IMR-90 (cell line): ENCODE results near the gene PRR12. TPM values are rescaled to one million over a fixed set of nuclear protein-coding genes. Genes with fewer than 3 reads are reported as not detected.

ENCODE experiments used
- ATAC-seq: fragments of 200-7000 bp; cut with Tn5 transposase; 2 replicates; pipeline ENCODE4 v1.9.1; 2020; ENCODE audit warnings: low read depth, mild to moderate bottlenecking, moderate library complexity
- BruUV-seq: library from RNA; stranded (reverse); fragments of 400-500 nt; replicated peaks from 2 replicates; lab custom pipeline; 2021; lab: Mats Ljungman, UMichigan
- CTCF ChIA-PET: fragments of 300-600 bp; formaldehyde crosslinking; extraction: SDS; loops from one replicate; lab custom pipeline; 2021; ENCODE audit warnings: antibody characterized with exemption; lab: Yijun Ruan, JAX
- POLR2A ChIA-PET: fragments of 300-600 bp; sonication (Branson Sonifier 250); formaldehyde crosslinking; loops from one replicate; lab custom pipeline; 2022; ENCODE audit warnings: antibody characterized with exemption; ENCODE audit not compliant: unreplicated experiment; lab: Charles Lee
- DNase-seq: peaks from one replicate; pipeline ENCODE4 v3.0.0; 2013
- H2AFZ ChIP-seq: replicated peaks from 2 replicates; pipeline ENCODE3; 2013; ENCODE audit warnings: low read length, mild to moderate bottlenecking; ENCODE audit not compliant: poor library complexity
- H2AK5ac ChIP-seq: 2 replicates; pipeline ENCODE4 v1.6.1; 2013; ENCODE audit warnings: low read depth, low read length, inconsistent platforms
- H2AK9ac ChIP-seq: replicated peaks from 2 replicates; pipeline ENCODE3; 2013; ENCODE audit warnings: mild to moderate bottlenecking, low read depth, low read length, moderate library complexity; ENCODE audit not compliant: poor library complexity
- H2BK120ac ChIP-seq: 2 replicates; pipeline ENCODE4 v1.6.1; 2013; ENCODE audit warnings: low read depth, low read length, inconsistent platforms
- H2BK15ac ChIP-seq: 3 replicates; pipeline ENCODE4 v1.6.1; 2013; ENCODE audit warnings: low read depth, low read length, inconsistent platforms
- H2BK20ac ChIP-seq: 2 replicates; pipeline ENCODE4 v1.6.1; 2013; ENCODE audit warnings: low read depth, mild to moderate bottlenecking, inconsistent platforms, low read length, moderate library complexity
- H2BK5ac ChIP-seq: 2 replicates; pipeline ENCODE4 v1.6.1; 2013; ENCODE audit warnings: mild to moderate bottlenecking, low read depth, low read length, inconsistent platforms; ENCODE audit not compliant: poor library complexity, severe bottlenecking
- H3K14ac ChIP-seq: replicated peaks from 2 replicates; pipeline ENCODE4 v1.6.1; 2013; ENCODE audit warnings: low read depth, low read length, inconsistent platforms
- H3K18ac ChIP-seq: 2 replicates; pipeline ENCODE4 v1.6.1; 2013; ENCODE audit warnings: low read depth, low read length, control low read depth
- H3K23ac ChIP-seq: 2 replicates; pipeline ENCODE4 v1.6.1; 2013; ENCODE audit warnings: low read depth, low read length, inconsistent platforms
- H3K27ac ChIP-seq: 2 replicates; pipeline ENCODE4 v1.5.1; 2013; ENCODE audit warnings: mild to moderate bottlenecking, control low read depth, low read length; ENCODE audit not compliant: insufficient read depth
- H3K27me3 ChIP-seq: 2 replicates; pipeline ENCODE4 v1.6.1; 2013; ENCODE audit warnings: low read length; ENCODE audit not compliant: control insufficient read depth, insufficient read depth
- H3K36me3 ChIP-seq: 2 replicates; pipeline ENCODE4 v1.6.1; 2013; ENCODE audit warnings: low read length, mixed read lengths; ENCODE audit not compliant: control insufficient read depth, insufficient read depth
- H3K4ac ChIP-seq: 2 replicates; pipeline ENCODE4 v1.6.1; 2013; ENCODE audit warnings: low read depth, low read length, inconsistent platforms
- H3K4me1 ChIP-seq: 2 replicates; pipeline ENCODE4 v1.6.1; 2013; ENCODE audit warnings: low read length, mixed read lengths; ENCODE audit not compliant: control insufficient read depth, insufficient read depth
- H3K4me2 ChIP-seq: 2 replicates; pipeline ENCODE4 v1.6.1; 2013; ENCODE audit warnings: low read depth, mild to moderate bottlenecking, control low read depth, low read length, moderate library complexity
- H3K4me3 ChIP-seq: 2 replicates; pipeline ENCODE4 v1.5.1; 2013; ENCODE audit warnings: low read depth, mild to moderate bottlenecking, control low read depth, low read length, moderate library complexity; ENCODE audit not compliant: insufficient read depth
- H3K56ac ChIP-seq: 2 replicates; pipeline ENCODE4 v1.6.1; 2013; ENCODE audit warnings: low read length, inconsistent platforms; ENCODE audit not compliant: insufficient read depth; ENCODE audit errors: extremely low read depth
- H3K79me1 ChIP-seq, 2 experiments: 2 replicates each; pipeline ENCODE4 v1.6.1; 2013; ENCODE audit warnings: low read length in 2 of 2, inconsistent platforms in 1 of 2, low read depth in 1 of 2
- H3K9ac ChIP-seq: 2 replicates; pipeline ENCODE4 v1.6.1; 2013; ENCODE audit warnings: low read depth, low read length, control low read depth
- H3K9me1 ChIP-seq: 2 replicates; pipeline ENCODE4 v1.6.1; 2013; ENCODE audit warnings: low read length, inconsistent platforms; ENCODE audit not compliant: insufficient read depth
- H3K9me3 ChIP-seq: 2 replicates; pipeline ENCODE4 v1.6.1; 2013; ENCODE audit warnings: low read length; ENCODE audit not compliant: control insufficient read depth, insufficient read depth
- H4K20me1 ChIP-seq: 2 replicates; pipeline ENCODE4 v1.6.1; 2013; ENCODE audit warnings: low read length, inconsistent platforms; ENCODE audit not compliant: insufficient read depth
- H4K5ac ChIP-seq: 2 replicates; pipeline ENCODE4 v1.6.1; 2013; ENCODE audit warnings: mild to moderate bottlenecking, low read depth, low read length, control low read depth
- H4K8ac ChIP-seq, 2 experiments: 2 replicates each; pipeline ENCODE4 v1.6.1; 2013; ENCODE audit warnings: low read depth in 2 of 2, low read length in 2 of 2, control low read depth in 1 of 2, inconsistent platforms in 1 of 2
- H4K91ac ChIP-seq: 2 replicates; pipeline ENCODE4 v1.6.1; 2013; ENCODE audit warnings: low read depth, low read length, inconsistent platforms; ENCODE audit not compliant: insufficient read depth
- BHLHE40 ChIP-seq: fragments of 150-350 bp; IDR thresholded peaks from 2 replicates; pipeline ENCODE4 v1.6.1; 2016; ENCODE audit warnings: mild to moderate bottlenecking, low read depth, low read length
- CEBPB ChIP-seq: IDR thresholded peaks from 2 replicates; pipeline ENCODE4 v1.6.1; 2012; ENCODE audit warnings: low read depth, low read length, improper control_type of control experiment
- CHD1 ChIP-seq: IDR thresholded peaks from 2 replicates; pipeline ENCODE4 v1.6.1; 2012; ENCODE audit warnings: low read depth, low read length, improper control_type of control experiment
- CTCF ChIP-seq: conservative IDR thresholded peaks from 2 replicates; pipeline ENCODE4 v1.5.1; 2012; ENCODE audit warnings: mild to moderate bottlenecking, low read depth, low read length, improper control_type of control experiment
- ELK1 ChIP-seq: fragments of 150-350 bp; IDR thresholded peaks from 2 replicates; pipeline ENCODE4 v1.6.1; 2016; ENCODE audit warnings: low read depth, mild to moderate bottlenecking, low read length, moderate library complexity, borderline replicate concordance
- FOS ChIP-seq: fragments of 150-350 bp; IDR thresholded peaks from 2 replicates; pipeline ENCODE4 v1.6.1; 2016; ENCODE audit warnings: low read depth, low read length
- MAFK ChIP-seq: IDR thresholded peaks from 2 replicates; pipeline ENCODE4 v1.6.1; 2012; ENCODE audit warnings: low read depth, low read length, improper control_type of control experiment
- MAZ ChIP-seq: IDR thresholded peaks from 2 replicates; pipeline ENCODE4 v1.6.1; 2012; ENCODE audit warnings: low read depth, mild to moderate bottlenecking, low read length, improper control_type of control experiment, moderate library complexity, borderline replicate concordance
- MXI1 ChIP-seq: IDR thresholded peaks from 2 replicates; pipeline ENCODE4 v1.6.1; 2012; ENCODE audit warnings: low read depth, mild to moderate bottlenecking, low read length, moderate library complexity, borderline replicate concordance
- NFE2L2 ChIP-seq: fragments of 150-350 bp; IDR thresholded peaks from 2 replicates; pipeline ENCODE4 v1.6.1; 2016; ENCODE audit warnings: low read depth, mild to moderate bottlenecking, low read length
- POLR2A ChIP-seq: IDR thresholded peaks from 2 replicates; pipeline ENCODE4 v1.6.1; 2012; ENCODE audit warnings: mild to moderate bottlenecking, low read depth, low read length
- RAD21 ChIP-seq: IDR thresholded peaks from 2 replicates; pipeline ENCODE4 v1.6.1; 2012; ENCODE audit warnings: low read length, improper control_type of control experiment
- RCOR1 ChIP-seq: IDR thresholded peaks from 2 replicates; pipeline ENCODE4 v1.6.1; 2012; ENCODE audit warnings: mild to moderate bottlenecking, low read length, improper control_type of control experiment; ENCODE audit not compliant: insufficient replicate concordance
- RFX5 ChIP-seq: IDR thresholded peaks from 2 replicates; pipeline ENCODE4 v1.8.0; 2012; ENCODE audit warnings: low read depth, mild to moderate bottlenecking, low read length, moderate library complexity
- SMC3 ChIP-seq: fragments of 150-350 bp; IDR thresholded peaks from 2 replicates; pipeline ENCODE4 v1.6.1; 2016; ENCODE audit warnings: low read depth, mild to moderate bottlenecking, antibody characterized with exemption, low read length, moderate library complexity
- USF2 ChIP-seq: fragments of 150-350 bp; IDR thresholded peaks from 2 replicates; pipeline ENCODE4 v1.6.1; 2017; ENCODE audit warnings: mild to moderate bottlenecking, antibody characterized with exemption, low read length, low read depth
- WGBS, 2 experiments: methylation state at CpG; one replicate each; pipeline versions ENCODE4 v1.1.5 to v1.1.7; 2013; ENCODE audit warnings: missing lambda C conversion rate in 2 of 2; ENCODE audit not compliant: insufficient read length in 1 of 2; ENCODE audit errors: extremely low coverage in 2 of 2; 5-methylcytosine and 5-hydroxymethylcytosine counted together
- dilution Hi-C: fragments of 300-500 bp; cut with HindIII; formaldehyde crosslinking; loops from one replicate; pipeline ENCODE4 v1.14.3; 2018; ENCODE audit warnings: low sequenced_read_pairs; ENCODE audit not compliant: unreplicated experiment
- in situ Hi-C: fragments of 300-500 bp; cut with MboI; formaldehyde crosslinking; loops from 3 replicates; pipeline ENCODE4 v1.14.3; 2019; ENCODE audit warnings: low sequenced_read_pairs, inconsistent platforms, mixed read lengths
- intact Hi-C: fragments of 100-400 bp; cut with micrococcal nuclease; formaldehyde crosslinking; loops from 2 replicates; pipeline ENCODE4 v1.10.0; 2022
- polyA plus RNA-seq, 3 experiments: library from polyadenylated mRNA; depleted of rRNA; stranded (reverse); fragments of >200 nt; gene quantifications; 2 replicates each; pipeline ENCODE4 v1.2.3, GENCODE V29; 2012; ENCODE audit warnings: low replicate concordance in 1 of 3
- total RNA-seq: library from RNA; depleted of rRNA; stranded (reverse); fragments of >200 nt; gene quantifications from 2 replicates; pipeline ENCODE4 v1.2.3, GENCODE V29; 2012

Gene PRR12
- total and polyA plus RNA-seq, 2 of the 4 experiments (the other 2 are of a cell fraction): 0.36 to 4.1 TPM

- Histone ChIP-seq H3K27ac (no peak overlapping the region), H3K18ac (no peak overlapping the region), H3K4ac (no peak overlapping the region), H4K5ac (no peak overlapping the region), H2BK20ac (no peak overlapping the region), H3K4me2 (no peak overlapping the region), H3K4me3 (no peak overlapping the region), H2BK15ac (no peak overlapping the region), H3K56ac (no peak overlapping the region), H2AFZ (no peak overlapping the region), H3K23ac (no peak overlapping the region), H2BK120ac (no peak overlapping the region), H3K9me1 (peaks cover 3% of the 10 kb centered on the region; the same call in 1 of the 2 replicates), H4K91ac (no peak overlapping the region), H3K9ac (no peak overlapping the region), H3K9me3 (no peaks in the 10 kb centered on the region), H3K79me1 (peaks cover 18 to 44% of the 10 kb centered on the region in 2 experiments), H3K14ac (no peak overlapping the region), H3K27me3 (no peaks in the 10 kb centered on the region), H2BK5ac (no peak overlapping the region), H4K20me1 (peaks cover 39% of the 10 kb centered on the region), H2AK9ac (no peak overlapping the region), H3K36me3 (peaks cover 54% of the 10 kb centered on the region), H4K8ac (no peak overlapping the region), H2AK5ac (no peak overlapping the region), H3K4me1 (peaks cover 7% of the 10 kb centered on the region; the same call in 1 of the 2 replicates)
- no peak for TF ChIP-seq MXI1
- TF ChIP-seq SMC3: no peak
- TF ChIP-seq CTCF: no peak
- no peak for TF ChIP-seq RCOR1
- TF ChIP-seq RFX5: no peak
- no peak for TF ChIP-seq BHLHE40
- TF ChIP-seq CHD1: no peak
- TF ChIP-seq MAZ: no peak
- no peak for TF ChIP-seq CEBPB
- no peak for TF ChIP-seq NFE2L2
- no peak for TF ChIP-seq ELK1
- no peak for TF ChIP-seq RAD21
- TF ChIP-seq FOS: no peak
- no peak for TF ChIP-seq POLR2A
- no peak for TF ChIP-seq MAFK
- no peak for TF ChIP-seq USF2
- ChIA-PET CTCF (no interaction called here), POLR2A (no interaction called here)
- in situ Hi-C loops: no loop called here
- no peak for ATAC-seq
- DNase-seq: no peak
- BruUV-seq: TSS peak; percentile 36
- WGBS, 2 experiments: 98% methylated on average over 17 of the region's 32 CpGs; no CpG with 5 or more reads in 1 of the 2 experiments
- dilution Hi-C loops: no loop called here
- intact Hi-C loops: no loop called here
Observed at GRCh38 chr19:49595819-49596404, 4.9 kb downstream of the PRR12 start.
